Panc1 (cell line): ENCODE results near the gene GTF2F1. TPM values are rescaled to one million over a fixed set of nuclear protein-coding genes. Genes with fewer than 3 reads are reported as not detected.
"Not testable (repeated sequence)": the region's sequence is repeated elsewhere in the genome, so short reads cannot be mapped to it uniquely, and the experiment has no call there.

Source experiments
- ATAC-seq: fragments of 200-7000 bp; cut with Tn5 transposase; 2 replicates; pipeline ENCODE4 v1.9.1; 2020; ENCODE audit warnings: mild to moderate bottlenecking, moderate library complexity
- BruUV-seq: library from RNA; stranded (reverse); fragments of 400-500 nt; replicated peaks from 2 replicates; lab custom pipeline; 2021; lab: Mats Ljungman, UMichigan
- CTCF ChIA-PET: fragments of 300-600 bp; sonication (Branson Sonifier 250); formaldehyde crosslinking; loops from one replicate; lab custom pipeline; 2022; ENCODE audit warnings: antibody characterized with exemption; lab: Charles Lee
- POLR2A ChIA-PET: fragments of 300-600 bp; sonication (Branson Sonifier 250); formaldehyde crosslinking; loops from one replicate; lab custom pipeline; 2022; ENCODE audit warnings: antibody characterized with exemption; lab: Charles Lee
- DNase-seq: peaks from one replicate; pipeline ENCODE4 v3.0.0-alpha.2; 2010; ENCODE audit warnings: low read depth, low spot score
- H3K27ac ChIP-seq: 2 replicates; pipeline ENCODE4 v1.5.1; 2011; ENCODE audit warnings: mild to moderate bottlenecking, low read length, inconsistent platforms
- H3K27me3 ChIP-seq: fragments of 200-500 bp; sonication (Bioruptor generic); 2 replicates; pipeline ENCODE4 v1.6.0; 2014; ENCODE audit warnings: low read length, inconsistent platforms; ENCODE audit not compliant: control insufficient read depth, insufficient read depth
- H3K36me3 ChIP-seq: fragments of 200-500 bp; sonication (Bioruptor generic); 2 replicates; pipeline ENCODE4 v1.5.1; 2014; ENCODE audit warnings: inconsistent platforms, mild to moderate bottlenecking, low read length, moderate library complexity; ENCODE audit not compliant: control insufficient read depth, insufficient read depth
- H3K4me1 ChIP-seq: 2 replicates; pipeline ENCODE4 v1.5.1; 2011; ENCODE audit warnings: inconsistent platforms, mild to moderate bottlenecking, low read length, moderate library complexity; ENCODE audit not compliant: control insufficient read depth, insufficient read depth
- H3K4me3 ChIP-seq, 2 experiments: 2 replicates each; pipeline ENCODE4 v1.5.1; 2011 to 2012; ENCODE audit warnings: low read depth in 2 of 2, low read length in 2 of 2, mild to moderate bottlenecking in 2 of 2, inconsistent platforms in 1 of 2, moderate library complexity in 1 of 2
- H3K9me3 ChIP-seq: fragments of 200-500 bp; sonication (Bioruptor generic); 2 replicates; pipeline ENCODE4 v1.5.1; 2014; ENCODE audit warnings: low read depth, mild to moderate bottlenecking, inconsistent platforms, low read length, moderate library complexity; ENCODE audit not compliant: control insufficient read depth, insufficient read depth
- CTCF ChIP-seq: fragments of 450-650 bp; IDR thresholded peaks from 2 replicates; pipeline ENCODE4 v1.5.1; 2017; ENCODE audit warnings: mild to moderate bottlenecking
- POLR2AphosphoS5 ChIP-seq: IDR thresholded peaks from 2 replicates; pipeline ENCODE4 v1.6.1; 2012; ENCODE audit warnings: mild to moderate bottlenecking, low read depth, low read length, moderate library complexity
- REST ChIP-seq, 2 experiments: IDR thresholded peaks; 2 replicates each; pipeline ENCODE4 v1.6.1; 2011 to 2012; ENCODE audit warnings: low read depth in 2 of 2, control low read depth in 1 of 2, low read length in 1 of 2, mild to moderate bottlenecking in 1 of 2, moderate library complexity in 1 of 2; ENCODE audit not compliant: insufficient read depth in 1 of 2
- SIN3A ChIP-seq: IDR thresholded peaks from 2 replicates; pipeline ENCODE4 v1.6.1; 2012; ENCODE audit warnings: low read depth, mild to moderate bottlenecking, low read length, moderate library complexity, borderline replicate concordance; ENCODE audit not compliant: insufficient read depth
- TCF7L2 ChIP-seq: IDR thresholded peaks from 2 replicates; pipeline ENCODE4 v1.6.1; 2011; ENCODE audit warnings: mild to moderate bottlenecking, low read depth, low read length, inconsistent platforms
- in situ Hi-C: cut with HindIII; loops from 2 replicates; pipeline ENCODE4 v1.10.0; 2016; ENCODE audit warnings: low sequenced_read_pairs, low pct_unique_long_range_greater_than_20kb
- intact Hi-C: fragments of 100-400 bp; cut with micrococcal nuclease; formaldehyde crosslinking; loops from one replicate; pipeline ENCODE4 v1.10.0; 2022; ENCODE audit not compliant: unreplicated experiment
- total RNA-seq: library from RNA; stranded (reverse); gene quantifications from one replicate; pipeline ENCODE4 v1.2.1, GENCODE V29; 2021; ENCODE audit not compliant: unreplicated experiment

Gene GTF2F1
- total RNA-seq, 1 experiment from 2014 or later, result 61.1 TPM

GRCh38 chr19:6357174-6357573, 35.8 kb downstream of the GTF2F1 start:
- Histone ChIP-seq H3K4me1 (no peaks in the 10 kb centered on the region), H3K36me3 (no peaks in the 10 kb centered on the region; the same call in 1 of the 2 replicates), H3K9me3 (no peaks in the 10 kb centered on the region), H3K27me3 (no peaks in the 10 kb centered on the region), H3K4me3 (no peak overlapping the region), H3K27ac (no peak overlapping the region)
- BruUV-seq, result no TSS peak
- intact Hi-C loops, result no loop called here
- no peak for DNase-seq
- in situ Hi-C loops, result no loop called here
- TF ChIP-seq TCF7L2 (no peak), SIN3A (no peak), REST (IDR thresholded peaks at IDR 0.05; ENCODE audit: insufficient read depth in 1 of 2, low read depth in 2 of 2, low read length in 1 of 2) (no peak), CTCF (no peak), POLR2AphosphoS5 (no peak)
- no peak for ATAC-seq
- ChIA-PET POLR2A (no interaction called here), CTCF (interaction anchor here (0.6 kb wide), 1 partner anchor 59 kb away, joined by 3 read pairs; no protein-coding TSS in a partner anchor)

GRCh38 chr19:6355321-6356040, 37.5 kb downstream of the GTF2F1 start:
- in situ Hi-C loops, ATAC-seq, H3K27ac ChIP-seq, H3K9me3 ChIP-seq, POLR2A ChIA-PET, CTCF ChIA-PET, H3K36me3 ChIP-seq, H3K4me1 ChIP-seq, H3K4me3 ChIP-seq, BruUV-seq, DNase-seq, intact Hi-C loops, H3K27me3 ChIP-seq: not testable (repeated sequence)

- no peaks in the 10 kb centered on the region for H3K4me1 ChIP-seq
- POLR2A ChIA-PET, result no interaction called here
- TF ChIP-seq REST (IDR thresholded peaks at IDR 0.05; ENCODE audit: insufficient read depth in 1 of 2, low read depth in 2 of 2, low read length in 1 of 2) (no peak), CTCF (peak; percentile 71; the same call in 1 of the 2 replicates), POLR2AphosphoS5 (no peak), TCF7L2 (no peak)
- no peaks in the 10 kb centered on the region for H3K36me3 ChIP-seq
- ATAC-seq, result no peak
- BruUV-seq, result no TSS peak
- H3K9me3 ChIP-seq, result no peaks in the 10 kb centered on the region
- DNase-seq, result no peak
- intact Hi-C loops (no loop called here), in situ Hi-C loops (no loop called here)
- CTCF ChIA-PET, result interaction anchor here (0.7 kb wide), 1 partner anchor 50 kb away, joined by 5 read pairs; no protein-coding TSS in a partner anchor
- H3K27ac ChIP-seq, result no peak overlapping the region
- no peaks in the 10 kb centered on the region for H3K27me3 ChIP-seq
- H3K4me3 ChIP-seq, result no peak overlapping the region
These were observed 38.8 kb downstream of the GTF2F1 start for GRCh38 chr19:6354098-6354674.
